ENCODE measurements around the gene SBK2. TPM values are rescaled to one million over a fixed set of nuclear protein-coding genes. Genes with fewer than 3 reads are reported as not detected.

The SBK2 gene
- total and polyA plus RNA-seq, 9 of the 15 experiments (the other 6 are each of a cell fraction or from before 2014, with no cell fraction given) = not detected

GRCh38 chr19:55486971-55487923 is 49.7 kb downstream of the SBK2 start (continued):
- TF ChIP-seq, protein P1, sequence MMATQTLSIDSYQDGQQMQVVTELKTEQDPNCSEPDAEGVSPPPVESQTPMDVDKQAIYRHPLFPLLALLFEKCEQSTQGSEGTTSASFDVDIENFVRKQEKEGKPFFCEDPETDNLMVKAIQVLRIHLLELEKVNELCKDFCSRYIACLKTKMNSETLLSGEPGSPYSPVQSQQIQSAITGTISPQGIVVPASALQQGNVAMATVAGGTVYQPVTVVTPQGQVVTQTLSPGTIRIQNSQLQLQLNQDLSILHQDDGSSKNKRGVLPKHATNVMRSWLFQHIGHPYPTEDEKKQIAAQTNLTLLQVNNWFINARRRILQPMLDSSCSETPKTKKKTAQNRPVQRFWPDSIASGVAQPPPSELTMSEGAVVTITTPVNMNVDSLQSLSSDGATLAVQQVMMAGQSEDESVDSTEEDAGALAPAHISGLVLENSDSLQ (IDR thresholded peaks at IDR 0.05) = peak; percentile 26
- TF ChIP-seq KHSRP (IDR thresholded peaks at IDR 0.05) = no peak
- no peak for TF ChIP-seq CREBBP (IDR thresholded peaks at IDR 0.05; ENCODE audit: low read depth, low read length)
- no peak for TF ChIP-seq ZNF224 (CRISPR knock-in tag; IDR thresholded peaks at IDR 0.05)
- TF ChIP-seq FOXP4 (CRISPR knock-in tag; IDR thresholded peaks at IDR 0.05; ENCODE audit: borderline replicate concordance) = no peak
- no peak for TF ChIP-seq NFE2 (IDR thresholded peaks at IDR 0.05; ENCODE audit: low read depth)
- TF ChIP-seq ZBTB1 (CRISPR knock-in tag; IDR thresholded peaks at IDR 0.05; ENCODE audit: borderline replicate concordance, low read depth) = no peak
- no peak for TF ChIP-seq TCF7 (IDR thresholded peaks at IDR 0.05; ENCODE audit: borderline replicate concordance)
- TF ChIP-seq PBX2 (CRISPR knock-in tag; IDR thresholded peaks at IDR 0.05; ENCODE audit: low read depth) = no peak
- no peak for TF ChIP-seq PBX2 (tag; conservative IDR thresholded peaks at IDR 0.05; ENCODE audit: low read depth)
- TF ChIP-seq RREB1 (CRISPR knock-in tag; IDR thresholded peaks at IDR 0.05) = no peak
- 0 out of 2 replicates have a peak, but pooled peaks have one; percentile 46 for TF ChIP-seq KAT7 (CRISPR knock-in tag; IDR thresholded peaks at IDR 0.05; ENCODE audit: borderline replicate concordance)
- TF ChIP-seq MBD2 (IDR thresholded peaks at IDR 0.05; ENCODE audit: borderline replicate concordance, low read depth) = no peak
- no peak for TF ChIP-seq RUNX1 (IDR thresholded peaks at IDR 0.05; ENCODE audit: low read depth)
- TF ChIP-seq SP2 (IDR thresholded peaks at IDR 0.05; ENCODE audit: extremely low read depth, low read depth, low read length, poor library complexity, severe bottlenecking) = no peak
